Astrocyte of the hippocampus (primary cell): ENCODE data around the gene RUFY4.
"Not testable (repeated sequence)": the region's sequence is repeated elsewhere in the genome, so short reads cannot be mapped to it uniquely, and the experiment has no call there.

Experiments
- DNase-seq: peaks from one replicate; pipeline ENCODE4 v3.0.0; 2011; ENCODE audit warnings: low read depth, low spot score

The RUFY4 gene

DNA sequence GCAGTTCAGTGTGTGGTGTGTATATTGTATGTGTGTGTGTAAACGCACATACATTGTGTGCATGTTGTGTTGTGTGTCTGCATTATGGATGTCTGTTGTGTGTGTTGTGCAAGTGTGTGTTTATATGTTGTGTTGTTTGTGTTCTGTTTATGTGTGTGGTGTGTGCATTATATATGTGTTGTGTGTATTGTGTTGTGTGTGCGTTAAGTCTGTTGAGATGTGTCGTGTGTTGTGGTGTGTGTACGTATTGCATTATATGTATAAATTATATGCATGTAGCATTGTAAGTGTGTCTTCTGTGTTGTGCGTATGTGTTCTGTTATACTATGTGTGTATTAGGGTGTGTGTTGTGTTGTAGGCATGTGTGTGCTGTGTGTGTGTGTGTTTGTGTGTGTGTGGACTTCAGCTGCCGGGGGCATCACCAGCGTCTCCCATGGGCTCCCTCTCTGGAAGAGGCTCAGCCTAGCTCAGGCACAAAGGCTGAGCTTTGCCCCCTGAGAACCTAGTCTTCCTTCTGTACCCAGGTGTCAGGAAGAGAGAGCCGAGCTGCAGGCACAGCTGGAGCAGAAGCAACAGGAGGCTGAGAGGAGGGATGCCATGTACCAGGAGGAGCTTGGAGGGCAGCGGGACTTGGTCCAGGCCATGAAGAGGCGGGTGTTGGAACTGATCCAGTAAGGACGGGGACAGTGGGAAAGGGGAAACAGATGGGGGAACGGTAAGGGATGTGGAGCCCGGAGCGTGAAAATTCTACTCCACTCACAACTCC, 13.7 kb downstream of the RUFY4 start:
- DNase-seq = no peak

DNA sequence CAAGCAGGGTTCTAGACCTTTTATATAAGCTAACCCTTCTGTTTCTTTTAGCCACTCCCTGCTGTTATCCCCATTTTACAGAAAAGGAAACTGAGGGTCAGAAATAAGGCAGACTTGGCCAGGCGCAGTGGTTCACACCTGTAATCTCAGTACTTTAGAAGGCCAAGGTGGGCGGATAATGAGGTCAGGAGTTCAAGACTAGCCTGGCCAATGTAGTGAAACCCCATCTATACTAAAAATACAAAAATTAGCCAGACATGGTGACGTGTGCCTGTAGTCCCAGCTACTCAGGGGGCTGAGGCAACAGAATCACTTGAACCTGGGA, 14.3 kb downstream of the RUFY4 start:
- DNase-seq = no peak

DNA sequence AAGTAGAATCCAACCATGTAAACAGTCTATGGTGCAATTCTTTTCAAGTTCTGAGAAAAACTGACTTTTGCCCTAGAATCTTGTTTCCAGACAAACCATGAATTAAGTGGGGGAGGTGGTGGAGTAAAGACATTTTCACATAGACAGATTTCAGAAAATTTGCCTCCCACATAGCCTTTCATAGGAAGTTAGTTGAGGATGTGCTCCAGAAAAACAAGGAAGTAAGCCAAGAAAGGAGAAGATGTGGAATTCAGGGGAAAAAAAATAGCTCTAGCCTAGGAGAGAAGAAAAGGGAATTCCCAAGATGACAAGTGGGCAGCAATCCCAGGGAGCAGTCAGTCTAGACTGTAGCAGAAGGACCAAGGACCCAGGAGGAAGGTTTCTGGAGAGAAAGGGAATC, 17.4 kb downstream of the RUFY4 start:
- no peak for DNase-seq

DNA sequence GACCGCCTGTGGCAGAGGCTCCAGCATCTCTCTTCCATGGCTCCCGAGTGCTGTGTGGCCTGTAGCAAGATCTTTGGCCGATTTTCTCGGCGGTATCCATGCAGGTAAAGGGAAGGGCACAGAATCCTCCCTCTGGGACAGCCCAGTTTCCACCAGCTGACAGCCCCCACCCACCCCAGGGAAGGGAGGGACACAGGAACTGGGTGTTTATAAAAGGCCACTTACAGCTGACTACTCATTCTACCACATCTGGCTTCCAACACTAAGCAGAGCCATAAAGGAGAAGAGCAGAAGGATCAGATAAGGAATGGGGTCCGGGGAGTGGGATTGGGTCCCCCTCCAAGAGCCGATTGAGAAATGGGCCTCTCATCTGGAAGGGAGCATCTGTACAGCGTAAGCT, 20.2 kb downstream of the RUFY4 start:
- DNase-seq = no peak

DNA sequence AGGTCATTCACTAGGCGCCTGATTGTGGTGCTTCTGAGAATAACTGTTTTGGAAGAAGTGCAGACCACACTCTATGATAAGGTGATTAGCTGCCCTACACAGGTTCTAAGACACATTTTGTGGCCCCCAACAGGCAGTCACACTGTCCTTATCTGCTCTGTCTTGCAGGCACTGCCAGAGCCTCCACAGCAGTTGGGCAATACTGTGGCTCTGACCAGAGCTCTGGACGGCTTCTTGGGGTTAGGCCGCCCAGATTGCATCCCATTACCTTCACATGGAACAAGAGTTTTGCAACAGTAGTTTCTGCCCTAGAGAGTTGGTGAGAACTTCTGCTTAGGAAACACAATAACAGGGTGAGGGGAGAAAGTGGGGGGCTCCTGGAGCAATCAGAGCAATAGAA, 22.7 kb downstream of the RUFY4 start:
- DNase-seq = no peak

DNA sequence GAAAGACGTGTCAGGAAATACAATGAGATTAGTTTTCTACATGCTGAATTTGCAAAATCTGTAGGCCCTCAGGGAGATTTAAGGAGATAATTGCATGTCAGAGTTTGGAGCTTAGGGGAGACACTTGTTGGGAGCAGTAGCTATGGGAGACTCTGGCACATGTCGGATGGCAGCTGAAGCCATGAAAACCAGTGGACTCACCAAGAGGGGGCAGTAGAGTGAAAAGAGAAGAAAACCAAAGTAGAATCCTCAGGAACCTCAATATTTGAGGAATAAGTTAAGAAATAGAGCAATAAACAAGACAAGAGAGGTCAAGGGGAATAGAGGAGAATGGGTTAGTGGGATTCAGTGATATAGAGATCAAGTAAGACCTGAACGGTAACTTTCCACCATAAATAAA, 24.8 kb downstream of the RUFY4 start:
- DNase-seq = no peak

DNA sequence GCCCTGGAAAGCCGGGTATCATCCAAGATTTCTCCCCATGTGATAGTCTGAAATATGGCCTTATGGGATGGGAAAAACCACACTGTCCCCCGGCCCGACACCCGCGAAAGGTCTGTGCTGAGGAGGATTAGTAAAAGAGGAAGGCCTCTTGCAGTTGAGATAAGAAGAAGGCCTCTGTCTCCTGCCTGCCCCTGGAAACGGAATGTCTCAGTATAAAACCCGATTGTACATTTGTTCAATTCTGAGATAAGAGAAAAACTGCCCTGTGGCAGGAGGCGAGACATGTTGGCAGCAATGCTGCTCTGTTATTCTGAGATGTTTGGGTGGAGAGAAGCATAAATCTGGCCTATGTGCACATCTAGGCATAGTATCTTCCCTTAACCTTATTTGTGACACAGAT, 26.8 kb downstream of the RUFY4 start:
- no peak for DNase-seq

DNA sequence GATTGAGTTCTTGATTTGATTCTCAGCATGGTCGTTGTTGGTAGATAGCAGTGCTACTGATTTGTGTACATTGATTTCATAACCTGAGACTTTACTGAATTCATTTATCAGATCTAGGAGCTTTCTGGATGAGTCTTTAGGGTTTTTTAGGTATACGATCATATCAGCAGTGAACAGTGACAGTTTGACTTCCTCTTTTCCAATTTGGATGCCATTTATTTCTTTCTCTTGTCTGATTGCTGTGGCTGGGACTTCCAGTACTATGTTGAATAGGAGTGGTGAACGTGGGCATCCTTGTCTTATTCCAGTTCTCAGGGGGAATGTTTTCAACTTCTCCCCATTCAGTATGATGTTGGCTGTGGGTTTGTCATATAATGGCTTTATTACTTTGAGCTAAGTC, 28.9 kb downstream of the RUFY4 start:
- DNase-seq = no peak

DNA sequence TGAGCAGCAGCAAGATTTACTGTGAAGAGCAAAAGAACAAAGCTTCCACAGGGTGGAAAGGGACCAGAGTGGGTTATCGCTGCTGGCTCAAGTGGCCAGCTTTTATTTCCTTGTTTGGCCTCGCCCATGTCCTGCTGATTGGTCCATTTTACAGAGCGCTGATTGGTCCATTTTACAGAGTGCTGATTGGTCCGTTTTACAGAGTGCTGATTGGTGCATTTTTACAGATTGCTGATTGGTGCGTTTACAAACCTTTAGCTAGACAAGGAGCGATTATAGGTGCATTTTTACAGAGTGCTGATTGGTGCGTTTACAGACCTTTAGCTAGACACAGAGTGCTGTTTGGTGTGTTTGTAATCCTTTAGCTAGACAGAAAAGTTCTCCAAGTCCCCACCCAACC, 39.8 kb downstream of the RUFY4 start:
- not testable (repeated sequence) for DNase-seq

DNA sequence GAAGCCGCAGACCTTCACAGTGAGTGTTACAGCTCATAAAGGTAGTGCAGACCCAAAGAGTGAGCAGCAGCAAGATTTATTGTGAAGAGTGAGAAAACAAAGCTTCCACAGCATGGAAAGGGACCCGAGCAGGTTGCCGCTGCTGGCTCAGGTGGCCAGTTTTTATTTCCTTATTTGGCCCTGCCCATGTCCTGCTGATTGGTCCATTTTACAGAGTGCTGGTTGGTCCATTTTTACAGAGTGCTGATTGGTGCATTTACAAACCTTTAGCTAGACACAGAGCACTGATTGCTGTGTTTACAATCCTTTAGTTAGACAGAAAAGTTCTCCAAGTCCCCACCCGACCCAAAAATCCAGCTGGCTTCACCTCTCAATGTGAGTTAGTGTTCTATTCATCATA, 52.7 kb downstream of the RUFY4 start:
- not testable (repeated sequence) for DNase-seq

DNA sequence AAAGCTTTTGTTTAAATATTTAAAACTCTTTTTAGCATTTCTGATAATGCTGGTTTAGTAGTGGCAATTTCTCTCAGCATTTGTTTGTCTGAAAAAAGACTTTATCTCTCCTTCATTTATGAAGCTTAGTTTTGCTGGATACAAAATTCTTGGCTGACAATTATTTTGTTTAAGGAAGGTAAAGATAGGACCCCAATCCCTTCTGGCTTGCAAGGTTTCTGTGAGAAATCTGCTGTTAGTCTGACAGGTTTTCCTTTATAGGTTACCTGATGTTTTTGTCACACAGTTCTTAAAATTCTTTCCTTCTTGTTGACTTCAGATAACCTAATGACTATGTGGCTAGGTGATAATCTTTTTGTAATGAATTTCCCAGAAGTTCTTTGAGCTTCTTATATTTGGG, 53.2 kb downstream of the RUFY4 start:
- DNase-seq = not testable (repeated sequence)

DNA sequence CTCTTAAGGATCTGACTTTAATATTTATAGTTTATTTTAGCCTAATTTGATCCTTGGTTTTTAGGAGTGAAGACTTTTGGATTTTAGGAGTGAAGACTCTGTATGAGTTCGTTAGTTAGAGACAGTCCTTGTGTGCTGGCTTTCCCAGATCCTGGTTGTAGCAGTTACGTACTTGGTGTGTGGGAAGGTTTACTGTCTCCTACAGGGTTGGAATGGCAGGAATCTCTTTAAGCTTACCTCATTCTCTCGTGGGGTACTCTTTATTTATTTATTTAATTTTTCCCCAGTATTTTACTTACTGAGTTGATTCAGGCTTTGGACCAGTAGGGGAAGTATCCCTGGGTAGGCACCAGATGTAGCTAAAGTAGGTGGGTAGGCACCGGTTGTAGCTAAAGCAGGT, 54.9 kb downstream of the RUFY4 start:
- DNase-seq = peak; percentile 5

DNA sequence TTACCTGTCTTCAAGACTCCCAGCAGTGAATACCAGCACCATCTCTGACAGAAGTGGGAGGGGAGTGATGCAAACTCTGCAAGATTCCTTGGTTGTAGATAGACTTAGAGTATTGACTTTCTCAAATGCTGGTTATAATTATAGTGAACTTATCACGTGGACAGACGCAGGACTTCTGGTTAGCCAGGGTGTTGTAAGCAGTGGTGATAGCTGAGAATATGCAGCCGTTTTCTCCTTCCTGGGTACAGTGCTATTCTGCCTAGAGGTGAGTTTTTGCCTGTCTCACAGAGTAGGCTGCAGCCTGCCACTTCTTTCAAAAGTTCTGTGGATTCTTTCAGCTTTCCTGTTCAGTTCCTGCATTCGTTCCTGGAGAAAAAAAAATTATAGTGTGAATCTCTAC, 56.0 kb downstream of the RUFY4 start:
- DNase-seq = no peak

DNA sequence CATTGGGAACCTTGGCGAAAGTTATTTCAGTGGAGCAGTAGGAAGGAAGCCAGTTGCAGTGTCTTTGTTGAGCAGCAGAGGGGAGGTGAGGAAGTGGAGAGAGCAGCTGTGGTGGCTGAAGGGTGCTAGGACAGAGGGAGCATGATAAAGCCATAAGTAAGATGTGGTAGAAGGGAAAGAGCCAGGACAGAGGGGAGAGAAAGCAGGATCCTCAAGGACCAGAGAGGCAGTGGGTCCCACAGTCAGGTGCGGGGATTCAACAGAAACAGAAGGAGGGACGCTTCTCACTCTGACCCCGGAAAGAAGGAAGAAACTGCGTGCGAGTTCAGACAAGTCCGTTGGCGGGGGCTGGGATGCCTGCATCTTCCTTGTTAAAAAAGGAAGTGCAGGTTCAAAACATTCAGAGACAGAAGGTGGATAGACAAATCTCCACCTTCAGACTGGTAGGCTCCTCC, 56.6 kb downstream of the RUFY4 start, which contains the start of gene CXCR2:
TSS of gene CXCR2 (plus strand) at position 403 of the 455 bp plus-strand sequence. CDS start 8,774 bp downstream, outside the sequence.
- DNase-seq = no peak

DNA sequence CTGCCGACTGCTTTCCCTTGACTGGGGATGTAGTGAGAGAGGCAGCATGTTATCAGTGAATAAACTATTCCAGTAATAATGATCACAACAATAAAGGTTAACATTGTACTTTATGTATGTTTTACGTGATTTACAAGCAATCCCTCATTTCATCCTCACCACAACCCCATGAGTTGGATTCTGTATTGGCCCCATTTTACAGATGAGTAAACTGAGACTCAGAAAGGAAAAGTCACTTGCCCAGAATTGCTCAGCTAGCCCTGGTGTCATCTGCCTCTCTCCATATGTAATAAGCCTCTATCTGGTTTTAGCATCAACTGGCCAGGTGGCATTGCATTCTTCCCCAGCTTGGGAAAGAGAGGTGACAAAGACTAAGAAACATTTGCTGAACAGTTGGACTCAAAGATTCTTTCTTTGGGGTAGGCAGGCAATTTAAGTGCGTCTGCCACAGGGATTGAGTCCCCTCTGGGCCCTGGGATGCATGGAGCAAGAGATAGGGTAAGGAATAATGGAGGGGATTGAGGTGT, 58.9 kb downstream of the RUFY4 start:
- DNase-seq = no peak

DNA sequence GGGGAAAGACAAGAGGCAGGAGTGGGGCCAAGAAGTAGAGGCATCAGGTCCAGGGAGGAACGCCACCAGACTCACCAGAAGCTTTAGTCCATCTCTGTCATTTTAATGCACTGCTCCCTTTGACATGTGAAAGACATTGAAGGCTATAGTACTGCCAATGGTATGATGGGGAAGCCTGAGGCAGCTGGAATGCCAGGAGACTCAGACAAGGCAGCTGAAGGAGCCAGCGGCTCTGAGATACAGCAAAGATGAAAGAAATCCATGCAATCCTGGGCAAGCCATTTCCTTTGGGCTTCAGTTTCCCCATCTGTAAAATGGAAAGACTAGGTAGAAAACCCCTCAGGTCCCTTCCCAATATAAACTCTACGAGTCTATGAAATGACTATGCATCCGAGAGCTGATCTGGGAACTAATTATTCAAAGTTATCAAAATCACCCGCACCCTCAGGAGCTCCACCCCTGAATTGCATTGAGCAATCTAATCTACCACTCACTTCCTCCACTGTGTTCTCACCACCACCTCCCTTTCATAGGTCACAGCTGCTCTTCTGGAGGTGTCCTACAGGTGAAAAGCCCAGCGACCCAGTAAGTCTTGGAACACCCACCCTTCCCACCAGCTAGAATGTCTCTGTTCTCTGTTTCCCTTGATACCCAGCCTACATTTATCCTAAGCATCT, 59.9 kb downstream of the RUFY4 start:
- DNase-seq = no peak

DNA sequence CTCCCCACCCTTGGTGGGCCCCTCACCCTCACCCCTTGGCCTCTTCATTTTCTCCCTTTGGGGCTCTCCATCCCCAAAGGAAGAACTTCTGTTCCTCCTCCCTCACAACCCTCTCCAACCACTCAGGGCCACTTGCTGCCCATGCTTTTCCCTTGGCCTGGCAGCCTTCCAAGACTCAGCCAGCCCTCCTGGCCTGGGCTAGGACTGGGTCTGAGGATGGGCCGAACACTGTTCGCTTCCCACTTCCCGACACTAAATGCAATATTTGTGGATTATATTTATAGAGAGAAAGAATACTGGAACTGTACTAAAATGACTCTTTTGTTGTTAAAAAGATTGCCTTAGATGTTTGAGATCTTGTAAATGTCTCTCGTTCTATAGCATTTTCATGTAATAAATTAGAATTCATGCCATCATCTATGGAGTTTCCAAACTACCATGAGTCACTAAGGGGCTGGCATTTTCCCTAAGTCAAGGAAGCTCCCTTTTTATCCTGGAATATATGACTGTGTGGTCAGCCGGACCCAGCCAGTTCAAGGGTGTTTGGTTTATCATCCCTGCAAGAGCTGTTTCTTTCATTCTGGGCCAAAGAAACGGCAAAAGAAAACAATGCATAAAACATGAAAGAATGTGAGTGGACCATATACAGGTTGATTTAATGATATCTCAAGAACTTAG, 60.5 kb downstream of the RUFY4 start:
- peak; percentile 55 for DNase-seq

DNA sequence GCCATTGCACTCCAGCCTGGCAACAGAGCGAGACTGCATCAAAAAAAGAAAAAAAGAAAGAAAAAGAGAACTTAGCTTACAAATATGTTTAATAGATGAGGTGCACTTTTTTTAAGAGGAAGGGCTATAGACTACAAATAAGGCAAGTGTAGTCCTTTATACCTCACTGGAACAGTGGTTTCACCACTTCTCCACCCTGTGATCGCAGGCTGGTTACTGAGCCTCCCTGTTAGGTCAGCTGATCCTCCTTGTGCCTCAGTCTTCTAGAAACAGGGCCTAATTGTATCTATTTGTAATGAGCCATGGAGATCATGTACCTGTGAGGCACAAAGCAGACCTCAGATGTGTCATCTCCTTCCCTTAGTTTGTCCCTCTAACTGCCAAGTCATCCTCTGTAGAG, 61.3 kb downstream of the RUFY4 start:
- DNase-seq = no peak

DNA sequence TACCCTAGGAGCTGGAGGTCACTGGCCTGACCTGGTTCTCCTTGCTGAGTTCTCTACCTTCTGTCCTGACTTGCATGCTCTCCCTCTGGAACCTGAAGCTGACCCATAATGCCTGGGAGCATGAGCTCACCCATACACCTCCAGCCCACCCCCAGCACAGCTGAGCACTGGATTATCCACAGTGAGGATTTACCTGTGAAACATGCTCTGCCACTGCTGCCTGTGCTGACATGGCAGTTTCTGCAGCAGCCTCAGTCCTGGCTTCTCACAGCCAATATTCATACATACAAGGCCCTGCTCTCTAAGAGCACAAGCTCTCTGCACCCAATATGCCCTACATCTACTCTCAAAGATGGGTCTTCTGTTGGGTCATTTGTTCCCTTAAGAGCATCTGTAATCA, 61.8 kb downstream of the RUFY4 start:
- DNase-seq = no peak

DNA sequence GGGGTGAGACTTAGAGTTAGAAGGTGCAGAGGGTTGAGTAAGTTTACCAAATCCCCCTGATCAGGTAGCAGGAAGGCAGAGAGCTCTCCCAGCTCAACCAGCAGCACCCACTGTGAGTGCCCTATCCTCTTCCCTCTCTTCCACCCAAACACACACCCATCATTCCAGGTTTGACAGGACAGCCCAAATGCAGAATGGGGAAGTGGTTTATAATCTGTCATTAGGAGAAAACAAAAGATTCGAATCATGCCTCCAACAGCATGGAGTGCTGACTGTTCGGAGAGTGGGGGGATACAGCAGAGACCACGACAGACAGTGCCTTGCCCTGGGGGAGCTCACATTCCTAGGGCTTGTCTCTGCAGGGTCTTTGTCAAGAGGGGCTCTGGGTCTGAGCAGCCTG, 68.5 kb downstream of the RUFY4 start:
- DNase-seq = no peak

DNA sequence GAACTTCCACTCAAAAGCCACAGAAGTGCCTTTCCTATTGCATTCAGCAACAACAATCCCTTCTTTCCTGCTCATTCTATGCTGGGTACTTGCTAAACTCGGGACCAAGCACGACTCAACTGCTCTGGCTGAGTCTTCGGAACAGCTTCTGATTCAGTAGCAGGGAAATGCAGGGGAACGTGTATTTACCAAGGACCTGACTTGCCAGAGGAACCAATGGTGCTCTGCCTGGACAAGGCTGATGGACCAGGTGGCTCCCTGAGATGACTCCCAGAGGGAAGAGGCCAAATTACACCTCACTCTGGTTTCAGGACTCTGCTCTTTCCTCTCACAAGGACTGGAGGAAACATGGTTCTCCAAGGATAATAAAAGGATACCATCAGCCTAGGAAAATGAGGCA, 69.0 kb downstream of the RUFY4 start:
- no peak for DNase-seq
